BE2C (cell line): Measurements from ENCODE around the gene MAPK8IP1.
A peak's percentile ranks its signal among the peaks of the same experiment; 100 is the strongest.

Experiments used
- DNase-seq: peaks from one replicate; pipeline ENCODE4 v3.0.0-alpha.2; 2020
- H3K27me3 ChIP-seq: fragments of 250-450 bp; sonication (Bioruptor Pico); 2 replicates; pipeline ENCODE4 v1.5.1; 2020; ENCODE audit warnings: mild to moderate bottlenecking
- H3K36me3 ChIP-seq: fragments of 250-450 bp; sonication (Bioruptor Pico); 2 replicates; pipeline ENCODE4 v1.5.1; 2020; ENCODE audit warnings: mild to moderate bottlenecking
- H3K4me1 ChIP-seq: fragments of 250-450 bp; sonication (Bioruptor Pico); 2 replicates; pipeline ENCODE4 v1.5.1; 2020
- H3K4me3 ChIP-seq: 2 replicates; pipeline ENCODE4 v1.5.1; 2011; ENCODE audit warnings: low read depth, low read length
- H3K9me3 ChIP-seq: fragments of 250-450 bp; sonication (Bioruptor Pico); 2 replicates; pipeline ENCODE4 v1.5.1; 2020
- TF ChIP-seq, protein P1 (sequence below): IDR thresholded peaks from 2 replicates; pipeline ENCODE4 v1.5.1; 2012; ENCODE audit warnings: mild to moderate bottlenecking, low read depth, low read length

MAPK8IP1 gene

DNA sequence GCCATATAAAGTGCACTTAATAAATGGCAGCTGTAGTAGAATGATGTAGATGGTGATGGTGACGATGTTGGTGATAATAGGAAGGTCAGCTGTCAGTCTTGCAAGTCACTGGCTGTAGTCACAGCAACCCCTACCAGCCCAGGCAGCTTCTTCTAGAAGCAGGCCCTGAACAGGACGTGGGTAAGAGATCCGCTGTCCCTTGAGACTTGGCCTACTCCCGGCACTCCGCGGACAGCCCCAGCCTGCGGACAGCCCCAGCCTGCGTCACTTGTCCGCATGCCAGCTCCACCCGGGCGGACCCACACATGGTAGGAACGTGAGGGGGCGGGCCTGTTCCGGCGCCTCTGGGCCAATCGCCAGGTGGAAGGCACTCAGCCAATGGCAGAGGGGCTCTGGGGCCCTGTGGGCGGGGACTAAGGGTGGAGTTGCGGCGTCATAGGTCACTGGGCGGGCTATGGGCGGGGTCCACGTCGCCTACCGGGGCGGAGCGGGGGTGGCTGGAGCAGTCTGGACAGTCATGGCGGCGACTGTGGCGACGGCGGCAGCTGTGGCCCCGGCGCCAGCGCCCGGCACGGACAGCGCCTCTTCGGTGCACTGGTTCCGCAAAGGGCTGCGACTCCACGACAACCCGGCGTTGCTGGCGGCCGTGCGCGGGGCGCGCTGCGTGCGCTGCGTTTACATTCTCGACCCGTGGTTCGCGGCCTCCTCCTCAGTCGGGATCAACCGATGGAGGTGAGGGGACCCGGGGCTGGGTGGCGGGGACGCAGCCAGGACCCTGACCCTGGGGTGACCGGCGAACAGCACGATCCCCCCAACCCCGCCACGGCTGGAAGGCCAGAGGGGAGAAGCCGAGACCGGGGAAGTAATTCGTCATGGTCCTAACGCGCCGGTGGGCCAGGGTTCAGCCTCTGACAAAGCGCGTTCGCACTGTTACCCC lies 38.2 kb upstream of the MAPK8IP1 start, which contains the start of gene CRY2:
Gene CRY2, plus strand, starts transcription at position 502 of the 937 bp plus-strand sequence. Its CDS starts 16 bp downstream, at position 518.
- Histone ChIP-seq H3K36me3 (no peaks in the 10 kb centered on the region), H3K4me3 (peak within 1 kb of the TSS; percentile 83), H3K27me3 (no peaks in the 10 kb centered on the region), H3K4me1 (peaks cover 4% of the 10 kb centered on the region; the same call in 1 of the 2 replicates), H3K9me3 (no peaks in the 10 kb centered on the region)
- peak; percentile 97 for DNase-seq
- TF ChIP-seq, protein P1, sequence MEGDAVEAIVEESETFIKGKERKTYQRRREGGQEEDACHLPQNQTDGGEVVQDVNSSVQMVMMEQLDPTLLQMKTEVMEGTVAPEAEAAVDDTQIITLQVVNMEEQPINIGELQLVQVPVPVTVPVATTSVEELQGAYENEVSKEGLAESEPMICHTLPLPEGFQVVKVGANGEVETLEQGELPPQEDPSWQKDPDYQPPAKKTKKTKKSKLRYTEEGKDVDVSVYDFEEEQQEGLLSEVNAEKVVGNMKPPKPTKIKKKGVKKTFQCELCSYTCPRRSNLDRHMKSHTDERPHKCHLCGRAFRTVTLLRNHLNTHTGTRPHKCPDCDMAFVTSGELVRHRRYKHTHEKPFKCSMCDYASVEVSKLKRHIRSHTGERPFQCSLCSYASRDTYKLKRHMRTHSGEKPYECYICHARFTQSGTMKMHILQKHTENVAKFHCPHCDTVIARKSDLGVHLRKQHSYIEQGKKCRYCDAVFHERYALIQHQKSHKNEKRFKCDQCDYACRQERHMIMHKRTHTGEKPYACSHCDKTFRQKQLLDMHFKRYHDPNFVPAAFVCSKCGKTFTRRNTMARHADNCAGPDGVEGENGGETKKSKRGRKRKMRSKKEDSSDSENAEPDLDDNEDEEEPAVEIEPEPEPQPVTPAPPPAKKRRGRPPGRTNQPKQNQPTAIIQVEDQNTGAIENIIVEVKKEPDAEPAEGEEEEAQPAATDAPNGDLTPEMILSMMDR, result no peak

DNA sequence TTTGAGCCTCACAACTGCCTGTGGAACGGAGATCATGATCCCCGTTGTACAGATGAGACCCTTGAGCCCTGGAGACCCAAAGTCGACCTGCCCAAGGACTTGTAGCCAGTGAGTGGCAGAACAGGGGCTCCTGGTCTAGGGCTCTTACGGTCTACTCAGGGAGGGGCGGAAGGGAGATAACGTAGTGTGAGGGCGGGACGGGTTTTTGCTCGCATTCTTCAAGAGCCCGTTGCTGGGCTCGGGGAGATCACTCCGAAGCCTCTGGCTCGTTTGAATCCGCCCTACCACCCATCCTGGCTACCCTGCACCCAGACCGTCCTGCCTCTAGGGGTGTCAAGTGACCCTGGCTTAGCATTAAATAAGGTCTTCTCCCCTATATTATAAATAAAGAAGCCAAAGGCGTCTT lies 37.5 kb upstream of the MAPK8IP1 start:
- H3K27me3 ChIP-seq, result no peaks in the 10 kb centered on the region
- H3K4me3 ChIP-seq, result peak overlapping the region; percentile 83
- H3K9me3 ChIP-seq, result no peaks in the 10 kb centered on the region
- H3K36me3 ChIP-seq, result no peaks in the 10 kb centered on the region
- H3K4me1 ChIP-seq, result peaks cover 4% of the 10 kb centered on the region; the same call in 1 of the 2 replicates
- peak; percentile 17 for DNase-seq
- TF ChIP-seq, protein P1, result peak; percentile 8; the same call in 1 of the 2 replicates

DNA sequence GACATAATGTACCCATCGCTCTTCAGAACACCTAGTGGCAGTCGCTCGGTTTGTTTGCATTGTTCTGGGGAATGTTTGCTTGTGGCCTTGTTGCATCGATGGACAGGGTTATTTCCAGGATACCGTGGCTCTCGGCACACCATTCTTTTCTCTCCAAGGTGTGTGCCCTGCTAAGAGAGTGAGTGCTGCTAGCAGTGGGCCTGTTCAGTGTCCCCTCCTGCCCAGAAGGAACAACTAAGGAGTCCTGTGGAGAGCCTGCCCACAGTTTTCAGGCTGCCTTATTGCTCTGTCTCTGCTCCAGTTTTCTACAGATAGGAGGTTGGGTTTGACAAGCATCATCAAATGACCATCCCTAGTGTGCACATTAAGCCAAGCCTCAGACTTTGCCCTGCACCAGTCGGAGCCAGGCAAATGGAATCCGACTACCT lies 36.8 kb upstream of the MAPK8IP1 start:
- no peak for DNase-seq
- Histone ChIP-seq H3K36me3 (no peaks in the 10 kb centered on the region), H3K9me3 (no peaks in the 10 kb centered on the region), H3K4me3 (peak overlapping the region; percentile 83), H3K27me3 (no peaks in the 10 kb centered on the region), H3K4me1 (peaks cover 4% of the 10 kb centered on the region; the same call in 1 of the 2 replicates)
- TF ChIP-seq, protein P1, result no peak

DNA sequence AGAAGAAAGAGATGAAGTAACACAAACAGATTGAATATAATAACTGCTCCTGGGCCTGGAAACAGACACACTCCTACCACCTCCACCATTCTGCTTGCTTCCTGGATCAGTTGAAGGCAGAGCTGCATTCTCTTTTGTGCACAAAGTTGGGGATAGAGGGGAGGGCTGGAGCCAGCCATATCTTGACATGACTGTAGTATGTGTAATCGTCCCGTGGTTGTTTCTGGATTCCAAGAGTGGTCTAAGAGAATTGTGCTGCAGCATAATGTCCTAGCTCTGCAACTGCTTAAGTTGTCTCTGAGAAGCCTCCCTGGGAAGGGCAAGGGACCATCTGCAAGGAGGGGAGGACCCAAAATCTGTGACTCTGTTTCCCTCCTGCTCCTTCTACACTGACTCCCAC lies 35.0 kb upstream of the MAPK8IP1 start:
- peaks cover 8% of the 10 kb centered on the region for H3K4me1 ChIP-seq
- H3K9me3 ChIP-seq, result no peaks in the 10 kb centered on the region
- TF ChIP-seq, protein P1, result no peak
- no peaks in the 10 kb centered on the region for H3K36me3 ChIP-seq
- H3K27me3 ChIP-seq, result no peaks in the 10 kb centered on the region
- no peak for DNase-seq
- H3K4me3 ChIP-seq, result no peak overlapping the region

DNA sequence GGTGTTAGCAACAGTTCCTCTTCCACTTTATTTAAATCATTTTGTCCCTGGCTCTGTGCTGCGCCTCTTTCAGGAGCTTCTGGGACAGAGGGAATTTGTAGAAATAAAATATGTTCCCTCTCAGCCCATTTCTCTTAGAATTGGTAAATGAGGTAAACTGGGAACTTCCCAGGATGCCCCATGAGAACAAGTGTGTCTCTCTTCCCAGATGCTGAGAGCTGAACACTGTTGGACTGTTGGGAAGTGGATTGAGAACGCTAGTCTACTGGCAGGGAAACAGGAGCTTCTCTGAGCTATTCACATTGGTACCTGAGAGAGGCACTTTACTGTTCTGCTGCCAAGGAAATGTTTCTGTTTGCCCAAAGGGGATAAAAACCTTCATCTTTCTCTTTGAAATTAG lies 34.2 kb upstream of the MAPK8IP1 start:
- H3K27me3 ChIP-seq, result no peaks in the 10 kb centered on the region
- H3K4me3 ChIP-seq, result no peak overlapping the region
- TF ChIP-seq, protein P1, result no peak
- peaks cover 10% of the 10 kb centered on the region for H3K4me1 ChIP-seq
- no peaks in the 10 kb centered on the region for H3K36me3 ChIP-seq
- DNase-seq, result no peak
- H3K9me3 ChIP-seq, result no peaks in the 10 kb centered on the region
